CD14-positive monocyte (primary cell): ENCODE data around the gene TEDDM1. TPM values are rescaled to one million over a fixed set of nuclear protein-coding genes. Genes with fewer than 3 reads are reported as not detected.

Experiments used
- DNase-seq, 3 donors: peaks; one replicate each; pipeline ENCODE4 v3.0.0-alpha.2; 2011 to 2022
- H2AFZ ChIP-seq: 2 replicates; pipeline ENCODE4 v1.6.0; 2012; ENCODE audit warnings: mild to moderate bottlenecking, low read depth, low read length, inconsistent platforms; ENCODE audit not compliant: insufficient read depth, poor library complexity, severe bottlenecking
- H3K27ac ChIP-seq, 2 donors: 1 replicate in 1 of 2; 2 replicates in 1 of 2; pipeline ENCODE4 v1.5.1; 2012 to 2013; ENCODE audit warnings: low read length in 2 of 2, control low read depth in 1 of 2, inconsistent platforms in 1 of 2, low read depth in 1 of 2, mild to moderate bottlenecking in 1 of 2
- H3K27me3 ChIP-seq, 2 donors: one replicate each; pipeline versions ENCODE4 v1.6.0 to v1.6.1; 2011 to 2013; ENCODE audit warnings: low read length in 2 of 2; ENCODE audit not compliant: control insufficient read depth in 2 of 2, insufficient read depth in 2 of 2
- H3K36me3 ChIP-seq, 2 donors: replicated peaks in 1 of 2; 1 replicate in 1 of 2; 2 replicates in 1 of 2; pipeline versions ENCODE4 v1.5.1 to v1.6.1; 2012 to 2013; ENCODE audit warnings: low read length in 2 of 2, control low read depth in 1 of 2, inconsistent platforms in 1 of 2, mild to moderate bottlenecking in 1 of 2; ENCODE audit not compliant: insufficient read depth in 2 of 2, control insufficient read depth in 1 of 2
- H3K4me1 ChIP-seq, 2 donors: 1 replicate in 1 of 2; 2 replicates in 1 of 2; pipeline versions ENCODE4 v1.5.1 to v1.6.1; 2012 to 2013; ENCODE audit warnings: low read length in 2 of 2, control low read depth in 1 of 2, inconsistent platforms in 1 of 2, mild to moderate bottlenecking in 1 of 2, moderate library complexity in 1 of 2; ENCODE audit not compliant: insufficient read depth in 2 of 2, control insufficient read depth in 1 of 2
- H3K4me2 ChIP-seq: replicated peaks from 2 replicates; pipeline ENCODE3; 2012; ENCODE audit warnings: low read length, moderate library complexity, mild to moderate bottlenecking; ENCODE audit not compliant: poor library complexity, severe bottlenecking; ENCODE audit errors: extremely low read depth
- H3K4me3 ChIP-seq, 3 experiments: fragments of 200-600 bp in 1 of 3; sonication (generic) in 1 of 3; replicated peaks in 1 of 3; 1 replicate in 2 of 3; 2 replicates in 1 of 3; pipeline ENCODE4 v1.5.1; 2011 to 2013; ENCODE audit warnings: low read length in 3 of 3, mild to moderate bottlenecking in 3 of 3, control low read depth in 2 of 3, low read depth in 2 of 3, inconsistent platforms in 1 of 3, moderate library complexity in 1 of 3
- H3K79me2 ChIP-seq: 2 replicates; pipeline ENCODE4 v1.6.0; 2012; ENCODE audit warnings: mild to moderate bottlenecking, control low read depth, inconsistent platforms, low read length, moderate library complexity; ENCODE audit not compliant: insufficient read depth
- H3K9ac ChIP-seq: 2 replicates; pipeline ENCODE4 v1.6.0; 2017; ENCODE audit warnings: low read length, mild to moderate bottlenecking; ENCODE audit not compliant: insufficient read depth, poor library complexity, severe bottlenecking
- H3K9me3 ChIP-seq, 2 donors: replicated peaks in 1 of 2; 1 replicate in 1 of 2; 2 replicates in 1 of 2; pipeline versions ENCODE4 v1.5.1 to v1.6.1; 2012 to 2013; ENCODE audit warnings: low read length in 2 of 2, control low read depth in 1 of 2; ENCODE audit not compliant: control insufficient read depth in 1 of 2, insufficient read depth in 1 of 2
- H4K20me1 ChIP-seq: 2 replicates; pipeline ENCODE4 v1.6.0; 2012; ENCODE audit warnings: mild to moderate bottlenecking, low read length, control low read depth, moderate library complexity; ENCODE audit not compliant: insufficient read depth
- H3K27ac Mint-ChIP-seq, 7 donors: one replicate each; pipeline ENCODE4 v1.8.0; 2020; ENCODE audit warnings: mild to moderate bottlenecking in 7 of 7, mixed read lengths in 7 of 7, moderate library complexity in 6 of 7, inconsistent platforms in 2 of 7
- H3K27me3 Mint-ChIP-seq, 3 donors: one replicate each; pipeline ENCODE4 v1.8.0; 2021 to 2022; ENCODE audit warnings: low read depth in 3 of 3, mild to moderate bottlenecking in 3 of 3, mixed read lengths in 3 of 3, moderate library complexity in 3 of 3, inconsistent platforms in 1 of 3
- H3K36me3 Mint-ChIP-seq, 2 donors: one replicate each; pipeline ENCODE4 v1.8.0; 2020; ENCODE audit warnings: mixed read lengths in 2 of 2, inconsistent platforms in 1 of 2, mild to moderate bottlenecking in 1 of 2
- H3K4me1 Mint-ChIP-seq: one replicate; pipeline ENCODE4 v1.8.0; 2020; ENCODE audit warnings: mild to moderate bottlenecking, mixed read lengths
- H3K4me3 Mint-ChIP-seq, 2 donors: one replicate each; pipeline ENCODE4 v1.8.0; 2020; ENCODE audit warnings: mild to moderate bottlenecking in 2 of 2, mixed read lengths in 2 of 2, moderate library complexity in 1 of 2
- H3K9me3 Mint-ChIP-seq, 7 donors: one replicate each; pipeline ENCODE4 v1.8.0; 2020 to 2022; ENCODE audit warnings: mixed read lengths in 7 of 7, mild to moderate bottlenecking in 6 of 7, moderate library complexity in 6 of 7, inconsistent platforms in 2 of 7
- CTCF ChIP-seq: fragments of 200-600 bp; IDR thresholded peaks from one replicate; pipeline ENCODE4 v1.8.0; 2022; ENCODE audit warnings: antibody characterized with exemption, mild to moderate bottlenecking
- WGBS: methylation state at CpG from one replicate; pipeline ENCODE4 v1.1.5; 2013; ENCODE audit warnings: missing lambda C conversion rate; ENCODE audit not compliant: insufficient coverage; 5-methylcytosine and 5-hydroxymethylcytosine counted together
- intact Hi-C, 2 donors: fragments of 100-400 bp; cut with micrococcal nuclease; formaldehyde crosslinking; loops; one replicate each; pipeline versions ENCODE4 v1.15.0 to v1.15.1; 2023
- polyA plus RNA-seq, 3 donors: library from polyadenylated mRNA; depleted of rRNA in 1 of 3; unstranded in 2 of 3; stranded (reverse) in 1 of 3; fragments of 300-500 nt in 2 of 3; fragments of >200 nt in 1 of 3; fragmentation: Illumina TruSeq in 2 of 3; gene quantifications; 1 replicate in 2 of 3; 2 replicates in 1 of 3; pipeline ENCODE4 v1.2.3, GENCODE V29; 2012 to 2021

The TEDDM1 gene
- polyA plus RNA-seq, 3 donors, result 0.07 TPM; not detected in 2

- Histone ChIP-seq H3K9ac (no peak overlapping the region), H2AFZ (no peak overlapping the region), H3K9me3 (no peaks in the 10 kb centered on the region), H3K4me2 (no peak overlapping the region), H3K4me3 (no peak overlapping the region), H3K27ac (no peak overlapping the region), H3K4me1 (no peaks in the 10 kb centered on the region), H4K20me1 (no peaks in the 10 kb centered on the region), H3K79me2 (no peaks in the 10 kb centered on the region), H3K27me3 (no peaks in the 10 kb centered on the region), H3K36me3 (no peaks in the 10 kb centered on the region)
- Mint-ChIP-seq H3K27ac (no peak overlapping the region), H3K36me3 (no peaks in the 10 kb centered on the region), H3K4me1 (no peaks in the 10 kb centered on the region), H3K27me3 (peaks cover 0 to 2% (median 0%) of the 10 kb centered on the region in 3 donors), H3K4me3 (no peak overlapping the region), H3K9me3 (no peaks in the 10 kb centered on the region)
- no peak for DNase-seq
- 67% methylated on average over 1 of the region's 2 CpGs for WGBS
- no peak for TF ChIP-seq CTCF
- intact Hi-C loops, result no loop called here
These were observed 33.9 kb downstream of the TEDDM1 start for GRCh38 chr1:182366596-182366995.

- Mint-ChIP-seq H3K4me1 (no peaks in the 10 kb centered on the region), H3K27me3 (peaks cover 0 to 7% (median 0%) of the 10 kb centered on the region in 3 donors), H3K36me3 (no peaks in the 10 kb centered on the region), H3K27ac (no peak overlapping the region), H3K4me3 (no peak overlapping the region), H3K9me3 (peaks cover 0 to 2% (median 0%) of the 10 kb centered on the region in 7 donors)
- intact Hi-C loops, result no loop called here
- H3K36me3 ChIP-seq, result no peaks in the 10 kb centered on the region
- H3K4me3 ChIP-seq, result no peak overlapping the region
- no peaks in the 10 kb centered on the region for H4K20me1 ChIP-seq
- no peak for DNase-seq
- no peaks in the 10 kb centered on the region for H3K27me3 ChIP-seq
- H3K4me2 ChIP-seq, result no peak overlapping the region
- no peaks in the 10 kb centered on the region for H3K9me3 ChIP-seq
- H3K27ac ChIP-seq, result no peak overlapping the region
- H3K79me2 ChIP-seq, result no peaks in the 10 kb centered on the region
- no peak overlapping the region for H2AFZ ChIP-seq
- 86% methylated on average over 4 of the region's 7 CpGs for WGBS
- no peak overlapping the region for H3K9ac ChIP-seq
- TF ChIP-seq CTCF, result no peak
- no peaks in the 10 kb centered on the region for H3K4me1 ChIP-seq
These were observed 40.8 kb downstream of the TEDDM1 start for GRCh38 chr1:182359645-182360044.
